Endothelial cell of umbilical vein (primary cell): Measurements from ENCODE around the gene SLC24A3. TPM values are rescaled to one million over a fixed set of nuclear protein-coding genes. Genes with fewer than 3 reads are reported as not detected.

Experiments
- BruUV-seq: library from RNA; stranded (reverse); fragments of 400-500 nt; replicated peaks from 2 replicates; lab custom pipeline; 2021; lab: Mats Ljungman, UMichigan
- CTCF ChIA-PET: fragments of 300-600, 350-600 bp; sonication (Branson Sonifier 250); formaldehyde crosslinking; loops from one replicate; lab custom pipeline; 2021; ENCODE audit warnings: antibody characterized with exemption, inconsistent platforms; lab: Charles Lee
- POLR2A ChIA-PET: fragments of 300-600, 350-600 bp; sonication (Branson Sonifier 250); formaldehyde crosslinking; loops from one replicate; lab custom pipeline; 2021; ENCODE audit warnings: antibody characterized with exemption, inconsistent platforms; lab: Charles Lee
- DNase-seq: peaks from one replicate; pipeline ENCODE4 v3.0.0-alpha.2; 2011; ENCODE audit warnings: low read depth, low spot score
- FAIRE-seq: peaks from 2 replicates; lab custom pipeline; 2011; peaks lifted over from hg19 to GRCh38; lab: Jason Lieb, UNC
- H2AFZ ChIP-seq: 2 replicates; pipeline ENCODE4 v1.6.0; 2012; ENCODE audit warnings: low read depth, low read length, control low read depth, inconsistent platforms
- H3K27ac ChIP-seq: 2 replicates; pipeline ENCODE4 v1.5.1; 2011; ENCODE audit warnings: low read depth, mild to moderate bottlenecking, control low read depth, low read length, moderate library complexity; ENCODE audit not compliant: insufficient read depth
- H3K27me3 ChIP-seq, 2 experiments: 2 replicates each; pipeline versions ENCODE4 v1.6.0 to v1.6.1; 2011; ENCODE audit warnings: low read length in 2 of 2, mixed read lengths in 1 of 2; ENCODE audit not compliant: control insufficient read depth in 2 of 2, insufficient read depth in 2 of 2
- H3K36me3 ChIP-seq, 2 experiments: 2 replicates in 1 of 2; 3 replicates in 1 of 2; pipeline ENCODE4 v1.5.1; 2011; ENCODE audit warnings: low read length in 2 of 2, mild to moderate bottlenecking in 1 of 2, moderate library complexity in 1 of 2; ENCODE audit not compliant: control insufficient read depth in 2 of 2, insufficient read depth in 2 of 2; ENCODE audit errors: extremely low read depth in 1 of 2
- H3K4me1 ChIP-seq: 3 replicates; pipeline ENCODE4 v1.5.1; 2011; ENCODE audit warnings: mild to moderate bottlenecking, low read length; ENCODE audit not compliant: control insufficient read depth, insufficient read depth; ENCODE audit errors: extremely low read depth
- H3K4me2 ChIP-seq: 2 replicates; pipeline ENCODE4 v1.6.1; 2011; ENCODE audit warnings: low read length, control low read depth, mixed read lengths; ENCODE audit not compliant: insufficient read depth
- H3K4me3 ChIP-seq, 3 experiments: fragments of 200-600 bp in 1 of 3; sonication (generic), shearing (Covaris generic) in 1 of 3; replicated peaks in 1 of 3; 2 replicates each; pipeline ENCODE4 v1.5.1; 2011 to 2016; ENCODE audit warnings: control low read depth in 3 of 3, low read length in 3 of 3, mild to moderate bottlenecking in 2 of 3, inconsistent platforms in 1 of 3, low read depth in 1 of 3, moderate library complexity in 1 of 3; ENCODE audit not compliant: insufficient read depth in 1 of 3
- H3K79me2 ChIP-seq: 2 replicates; pipeline ENCODE4 v1.6.0; 2012; ENCODE audit warnings: low read length, inconsistent platforms; ENCODE audit not compliant: control insufficient read depth, insufficient read depth
- H3K9ac ChIP-seq: replicated peaks from 2 replicates; pipeline ENCODE3; 2011; ENCODE audit warnings: low read length, control low read depth; ENCODE audit not compliant: insufficient read depth; ENCODE audit errors: extremely low read depth
- H3K9me1 ChIP-seq: replicated peaks from 3 replicates; pipeline ENCODE4 v1.6.0; 2011; ENCODE audit warnings: mild to moderate bottlenecking, low read length; ENCODE audit not compliant: control insufficient read depth, insufficient read depth; ENCODE audit errors: extremely low read depth
- H3K9me3 ChIP-seq: replicated peaks from 2 replicates; pipeline ENCODE4 v1.5.1; 2012; ENCODE audit warnings: low read length, inconsistent platforms; ENCODE audit not compliant: control insufficient read depth, insufficient read depth
- H4K20me1 ChIP-seq: replicated peaks from 2 replicates; pipeline ENCODE3; 2011; ENCODE audit warnings: mild to moderate bottlenecking, low read length; ENCODE audit not compliant: control insufficient read depth, insufficient read depth; ENCODE audit errors: extremely low read depth
- CTCF ChIP-seq, 2 donors: IDR thresholded peaks; 1 replicate in 1 of 2; 2 replicates in 1 of 2; pipeline ENCODE4 v1.5.1; 2011; ENCODE audit warnings: low read length in 2 of 2, mild to moderate bottlenecking in 2 of 2, moderate library complexity in 2 of 2, control low read depth in 1 of 2, inconsistent platforms in 1 of 2, low read depth in 1 of 2; ENCODE audit not compliant: insufficient read depth in 1 of 2; ENCODE audit errors: extremely low read depth in 1 of 2
- EZH2 ChIP-seq: IDR thresholded peaks from 2 replicates; pipeline ENCODE4 v1.6.1; 2012; ENCODE audit warnings: borderline replicate concordance, low read depth, mild to moderate bottlenecking, moderate library complexity, low read length, inconsistent platforms; ENCODE audit not compliant: severe bottlenecking
- FOS ChIP-seq: IDR thresholded peaks from 2 replicates; pipeline ENCODE4 v1.6.1; 2011; ENCODE audit warnings: mild to moderate bottlenecking, low read length, moderate library complexity, borderline replicate concordance; ENCODE audit not compliant: insufficient read depth
- GATA2 ChIP-seq: IDR thresholded peaks from 2 replicates; pipeline ENCODE4 v1.7.0; 2011; ENCODE audit warnings: low read depth, mild to moderate bottlenecking, moderate library complexity, mixed read lengths, low read length; ENCODE audit not compliant: insufficient read length, insufficient read depth
- JUN ChIP-seq: IDR thresholded peaks from 2 replicates; pipeline ENCODE4 v1.6.1; 2011; ENCODE audit warnings: borderline replicate concordance, low read depth; ENCODE audit not compliant: insufficient read length, insufficient read depth
- MAX ChIP-seq: IDR thresholded peaks from 2 replicates; pipeline ENCODE4 v1.6.1; 2011; ENCODE audit not compliant: insufficient read depth, insufficient read length
- MYC ChIP-seq: IDR thresholded peaks from one replicate; pipeline ENCODE4 v1.6.1; 2011; ENCODE audit warnings: mild to moderate bottlenecking, low read depth, low read length
- POLR2A ChIP-seq: IDR thresholded peaks from 2 replicates; pipeline ENCODE4 v1.6.1; 2012; ENCODE audit warnings: low read depth, mild to moderate bottlenecking, control low read depth, low read length
- POLR2AphosphoS5 ChIP-seq: IDR thresholded peaks from 2 replicates; pipeline ENCODE4 v1.6.1; 2012; ENCODE audit warnings: low read depth, mild to moderate bottlenecking, control low read depth, low read length, moderate library complexity; ENCODE audit not compliant: insufficient read depth
- dilution Hi-C: fragments of 300-500 bp; cut with MboI; formaldehyde crosslinking; loops from one replicate; pipeline ENCODE4 v1.15.0; 2019; ENCODE audit warnings: low sequenced_read_pairs; ENCODE audit not compliant: extremely low pct_ligation_motif_present
- intact Hi-C: fragments of 100-400 bp; cut with micrococcal nuclease; formaldehyde crosslinking; loops from one replicate; pipeline ENCODE4 v1.10.0; 2022
- polyA plus RNA-seq, 4 experiments: library from polyadenylated mRNA; depleted of rRNA in 3 of 4; stranded (reverse) in 3 of 4; unstranded in 1 of 4; fragments of >200 nt; gene quantifications; 2 replicates each; pipeline versions ENCODE4 v1.2.1 to v1.2.3, GENCODE V29; 2011 to 2012; ENCODE audit warnings: missing spikeins in 1 of 4
- total RNA-seq: library from RNA; stranded (reverse); gene quantifications from 2 replicates; pipeline ENCODE4 v1.2.3, GENCODE V29; 2021

The SLC24A3 gene
- total and polyA plus RNA-seq, 2 donors (not counting 3 experiments of a cell fraction or from before 2014, with no cell fraction given): not detected

- no peaks in the 10 kb centered on the region for H3K79me2 ChIP-seq
Observed at GRCh38 chr20:19524691-19525090, 312.2 kb downstream of the SLC24A3 start.

More at GRCh38 chr20:19524691-19525090, 312.2 kb downstream of the SLC24A3 start:
- Histone ChIP-seq H4K20me1 (no peaks in the 10 kb centered on the region), H2AFZ (no peak overlapping the region), H3K4me3 (no peak overlapping the region), H3K9me1 (no peaks in the 10 kb centered on the region), H3K36me3 (no peaks in the 10 kb centered on the region), H3K4me1 (no peaks in the 10 kb centered on the region), H3K27ac (no peak overlapping the region), H3K9ac (no peak overlapping the region), H3K4me2 (no peak overlapping the region), H3K27me3 (no peaks in the 10 kb centered on the region), H3K9me3 (no peaks in the 10 kb centered on the region)
- ChIA-PET CTCF (no interaction called here), POLR2A (no interaction called here)
- no peak for DNase-seq
- intact Hi-C loops (no loop called here), dilution Hi-C loops (no loop called here)
- BruUV-seq: no TSS peak
- TF ChIP-seq POLR2A: no peak
- TF ChIP-seq MAX: no peak
- no peak for TF ChIP-seq MYC
- TF ChIP-seq JUN: no peak
- no peak for TF ChIP-seq FOS
- TF ChIP-seq GATA2: no peak
- no peak for TF ChIP-seq EZH2
- TF ChIP-seq CTCF (IDR thresholded peaks at IDR 0.05; ENCODE audit: extremely low read depth in 1 of 2, insufficient read depth in 1 of 2, low read depth in 1 of 2, low read length in 2 of 2): no peak
- no peak for TF ChIP-seq POLR2AphosphoS5
- no peak for FAIRE-seq
